GM12801 (cell line): ENCODE data around the gene FCER1G.

Source experiments
- TF ChIP-seq, protein P1 (sequence below): IDR thresholded peaks from one replicate; pipeline ENCODE4 v1.5.1; 2011; ENCODE audit warnings: control low read depth; ENCODE audit not compliant: insufficient read length; ENCODE audit errors: extremely low read depth

FCER1G gene

GRCh38 chr1:161172776-161173376 lies 42.2 kb upstream of the FCER1G start:
- TF ChIP-seq, protein P1, sequence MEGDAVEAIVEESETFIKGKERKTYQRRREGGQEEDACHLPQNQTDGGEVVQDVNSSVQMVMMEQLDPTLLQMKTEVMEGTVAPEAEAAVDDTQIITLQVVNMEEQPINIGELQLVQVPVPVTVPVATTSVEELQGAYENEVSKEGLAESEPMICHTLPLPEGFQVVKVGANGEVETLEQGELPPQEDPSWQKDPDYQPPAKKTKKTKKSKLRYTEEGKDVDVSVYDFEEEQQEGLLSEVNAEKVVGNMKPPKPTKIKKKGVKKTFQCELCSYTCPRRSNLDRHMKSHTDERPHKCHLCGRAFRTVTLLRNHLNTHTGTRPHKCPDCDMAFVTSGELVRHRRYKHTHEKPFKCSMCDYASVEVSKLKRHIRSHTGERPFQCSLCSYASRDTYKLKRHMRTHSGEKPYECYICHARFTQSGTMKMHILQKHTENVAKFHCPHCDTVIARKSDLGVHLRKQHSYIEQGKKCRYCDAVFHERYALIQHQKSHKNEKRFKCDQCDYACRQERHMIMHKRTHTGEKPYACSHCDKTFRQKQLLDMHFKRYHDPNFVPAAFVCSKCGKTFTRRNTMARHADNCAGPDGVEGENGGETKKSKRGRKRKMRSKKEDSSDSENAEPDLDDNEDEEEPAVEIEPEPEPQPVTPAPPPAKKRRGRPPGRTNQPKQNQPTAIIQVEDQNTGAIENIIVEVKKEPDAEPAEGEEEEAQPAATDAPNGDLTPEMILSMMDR: no peak

DNA sequence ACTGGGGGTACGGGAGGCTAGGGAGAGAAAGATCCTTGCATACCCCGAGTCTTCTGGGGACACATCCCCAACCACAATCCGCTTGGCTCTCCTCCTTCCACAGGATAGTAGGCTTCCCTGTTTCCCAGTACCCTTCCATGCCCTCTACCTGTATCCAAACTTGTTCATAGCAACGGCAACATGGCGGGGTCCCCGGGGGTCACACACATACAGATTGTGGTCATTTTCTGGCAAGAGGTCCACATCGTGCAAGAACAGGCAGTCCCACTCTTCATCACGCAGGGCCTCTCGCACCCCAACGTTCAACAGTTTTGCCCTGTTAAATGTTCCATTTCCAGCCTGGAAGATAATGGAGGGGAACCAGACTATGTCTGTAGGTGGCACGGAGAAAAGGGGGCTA lies 41.4 kb upstream of the FCER1G start:
- TF ChIP-seq, protein P1: no peak

- TF ChIP-seq, protein P1: no peak
Observed at GRCh38 chr1:161174911-161175310, 40.2 kb upstream of the FCER1G start.

DNA sequence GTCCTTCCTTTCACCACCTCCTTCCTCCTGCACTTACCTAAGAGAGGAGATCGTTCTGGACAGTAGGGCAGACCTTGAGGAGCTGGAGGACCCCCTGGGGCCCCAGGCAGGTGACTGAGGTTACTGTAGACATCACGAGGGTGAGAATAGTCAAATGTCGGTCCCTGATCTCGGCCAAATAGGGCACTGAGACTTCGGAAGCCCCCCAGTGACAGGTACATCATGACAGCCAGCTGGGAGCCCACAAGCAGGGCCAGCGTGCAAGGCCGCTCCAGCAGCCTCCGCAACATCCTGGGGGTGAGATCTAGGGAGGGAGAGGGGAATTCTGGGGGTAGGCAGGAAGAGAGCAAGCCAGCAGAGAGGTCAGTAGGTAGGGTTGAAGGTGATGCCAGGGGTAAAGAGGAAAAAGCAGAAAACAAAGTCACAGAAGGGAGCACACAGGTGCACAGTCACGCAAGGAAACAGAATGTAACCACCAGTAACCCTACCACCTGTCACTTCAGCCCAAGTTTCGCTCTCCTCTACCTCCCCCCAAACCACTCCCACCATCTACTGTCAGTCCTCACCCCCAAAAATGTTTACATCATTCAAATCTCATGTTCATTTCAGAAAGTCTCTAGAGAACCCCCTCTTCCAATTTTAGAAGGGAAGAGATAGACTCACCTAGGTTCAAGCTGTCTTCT lies 39.2 kb upstream of the FCER1G start:
- TF ChIP-seq, protein P1: no peak

GRCh38 chr1:161176468-161177111 lies 38.5 kb upstream of the FCER1G start:
- TF ChIP-seq, protein P1: no peak

- TF ChIP-seq, protein P1: no peak
Observed at GRCh38 chr1:161177112-161177935, 37.8 kb upstream of the FCER1G start, which contains the start of gene B4GALT3. B4GALT3 (minus strand) TSS chr1:161177507; CDS start chr1:161176060, 1,447 bp downstream.

DNA sequence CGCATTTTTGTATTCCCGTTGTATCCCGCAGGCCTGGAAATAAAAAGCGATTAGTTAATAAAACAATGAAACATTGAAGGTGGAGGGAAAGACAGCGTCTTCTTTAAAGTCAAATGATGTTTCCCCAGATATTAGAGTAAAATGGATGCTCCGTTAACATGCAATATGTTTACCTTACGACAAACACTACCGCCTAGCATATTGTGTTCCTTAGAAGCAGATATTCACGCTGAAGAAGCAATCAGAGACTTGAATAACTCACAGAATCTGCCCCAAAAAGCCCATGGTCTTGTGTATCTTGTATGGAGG lies 37.2 kb upstream of the FCER1G start:
- TF ChIP-seq, protein P1: no peak
